ENCODE data around the gene CYP2S1. TPM values are rescaled to one million over a fixed set of nuclear protein-coding genes. Genes with fewer than 3 reads are reported as not detected.
A peak's percentile ranks its signal among the peaks of the same experiment; 100 is the strongest.

CYP2S1 gene
- total and polyA plus RNA-seq, 10 donors: 0.62 to 22.4 (median 4.4) TPM

DNA sequence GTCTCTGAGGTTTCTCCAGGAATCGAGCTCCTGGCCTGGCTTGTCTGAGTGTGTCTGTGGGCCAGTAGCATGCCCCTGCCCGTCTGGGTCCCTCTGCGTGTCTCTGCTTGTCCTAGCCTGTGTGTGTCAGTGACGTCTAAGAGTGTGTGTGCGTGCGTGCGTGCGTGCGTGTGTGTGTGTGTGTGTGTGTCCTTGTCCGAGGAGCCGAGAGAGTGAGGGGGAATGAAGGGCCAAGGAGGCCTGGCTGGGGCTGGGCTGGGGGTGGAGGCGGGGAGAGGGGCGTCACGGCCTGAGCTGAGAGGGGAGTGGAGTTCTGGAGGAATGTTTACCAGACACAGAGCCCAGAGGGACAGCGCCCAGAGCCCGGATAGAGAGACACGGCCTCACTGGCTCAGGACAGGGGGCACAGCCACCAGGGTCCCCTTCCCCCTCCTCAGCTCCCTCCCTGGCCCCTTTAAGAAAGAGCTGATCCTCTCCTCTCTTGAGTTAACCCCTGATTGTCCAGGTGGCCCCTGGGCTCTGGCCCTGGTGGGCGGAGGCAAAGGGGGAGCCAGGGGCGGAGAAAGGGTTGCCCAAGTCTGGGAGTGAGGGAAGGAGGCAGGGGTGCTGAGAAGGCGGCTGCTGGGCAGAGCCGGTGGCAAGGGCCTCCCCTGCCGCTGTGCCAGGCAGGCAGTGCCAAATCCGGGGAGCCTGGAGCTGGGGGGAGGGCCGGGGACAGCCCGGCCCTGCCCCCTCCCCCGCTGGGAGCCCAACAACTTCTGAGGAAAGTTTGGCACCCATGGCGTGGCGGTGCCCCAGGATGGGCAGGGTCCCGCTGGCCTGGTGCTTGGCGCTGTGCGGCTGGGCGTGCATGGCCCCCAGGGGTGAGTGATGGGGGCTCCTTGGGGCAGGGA, 25.8 kb downstream of the CYP2S1 start, which contains the start of gene AXL:
AXL (plus strand) TSS at position 609 of the 893 bp plus-strand sequence; CDS start at position 779, 170 bp downstream.
- no peaks in the 10 kb centered on the region for H3K36me3 ChIP-seq
- peaks cover 0 to 23% (median 2%) of the 10 kb centered on the region in 6 donors for H3K4me1 ChIP-seq
- intact Hi-C loops (cut with DNase I; ENCODE audit: low total_unique reads): no loop called here
- H3K9me3 ChIP-seq: no peaks in the 10 kb centered on the region
- 12 to 23% (median 20%) methylated on average over 19 to 32 of the region's 32 CpGs for WGBS, 5 donors
- DNase-seq: no peak
- H3K4me3 ChIP-seq: peak within 1 kb of the TSS; percentile 22 to 69 (median 36)
- TF ChIP-seq CTCF (IDR thresholded peaks at IDR 0.05 in 8 of 11, conservative IDR thresholded peaks at IDR 0.05 in 3 of 11) (no peak), POLR2AphosphoS5 (IDR thresholded peaks at IDR 0.05) (peak; percentile 39 to 70 (median 68)), POLR2A (IDR thresholded peaks at IDR 0.05) (no peak)
- peak within 1 kb of the TSS in 7 of 8 donors; percentile 65 to 83 (median 80) for H3K27ac ChIP-seq
- peaks cover 0 to 50% (median 18%) of the 10 kb centered on the region in 7 donors for H3K27me3 ChIP-seq (replicated peaks in 1 of 7)

GRCh38 chr19:41219924-41220567, 27.0 kb downstream of the CYP2S1 start:
- peaks cover 0 to 59% (median 18%) of the 10 kb centered on the region in 7 donors for H3K27me3 ChIP-seq (replicated peaks in 1 of 7)
- H3K27ac ChIP-seq: peak overlapping the region in 7 of 8 donors; percentile 15 to 83 (median 80)
- intact Hi-C loops (cut with DNase I; ENCODE audit: low total_unique reads): no loop called here
- no peaks in the 10 kb centered on the region for H3K9me3 ChIP-seq
- WGBS, 5 donors: 47 to 60% (median 51%) methylated on average over 15 to 16 of the region's 16 CpGs
- peaks cover 0 to 27% (median 2%) of the 10 kb centered on the region in 6 donors for H3K4me1 ChIP-seq
- TF ChIP-seq POLR2A (IDR thresholded peaks at IDR 0.05): no peak
- TF ChIP-seq POLR2AphosphoS5 (IDR thresholded peaks at IDR 0.05): peak in 2 of 3 donors; percentile 46 to 60
- no peaks in the 10 kb centered on the region for H3K36me3 ChIP-seq
- no peak for DNase-seq
- H3K4me3 ChIP-seq: peak overlapping the region in 7 of 8 donors; percentile 2 to 69 (median 37)

DNA sequence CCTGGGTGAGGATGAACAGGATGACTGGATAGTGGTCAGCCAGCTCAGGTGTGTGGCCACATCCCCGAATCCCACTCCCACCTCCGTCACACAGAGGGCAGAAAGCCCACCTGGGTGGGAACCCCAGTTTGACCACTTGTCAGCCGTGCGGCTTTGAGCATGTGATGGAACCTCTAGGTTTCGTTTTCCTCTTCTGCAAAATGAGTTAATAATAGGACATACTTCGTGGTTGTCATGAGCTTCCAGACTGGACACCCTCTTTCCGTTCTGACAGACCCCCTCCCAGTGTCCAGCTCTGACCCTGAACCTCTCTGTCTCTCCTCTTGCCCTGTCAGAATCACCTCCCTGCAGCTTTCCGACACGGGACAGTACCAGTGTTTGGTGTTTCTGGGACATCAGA, 27.8 kb downstream of the CYP2S1 start:
- peaks cover 0 to 66% (median 18%) of the 10 kb centered on the region in 7 donors for H3K27me3 ChIP-seq (replicated peaks in 1 of 7)
- peak overlapping the region in 6 of 8 donors; percentile 2 to 69 (median 38) for H3K4me3 ChIP-seq
- H3K4me1 ChIP-seq: peaks cover 0 to 35% (median 4%) of the 10 kb centered on the region in 6 donors
- 48 to 72% (median 65%) methylated on average over 8 to 9 of the region's 9 CpGs for WGBS, 5 donors
- TF ChIP-seq CTCF (IDR thresholded peaks at IDR 0.05 in 8 of 11, conservative IDR thresholded peaks at IDR 0.05 in 3 of 11) (no peak), POLR2A (IDR thresholded peaks at IDR 0.05) (no peak), POLR2AphosphoS5 (IDR thresholded peaks at IDR 0.05) (no peak)
- H3K27ac ChIP-seq: peak overlapping the region in 6 of 8 donors; percentile 77 to 83 (median 80)
- DNase-seq: no peak
- H3K9me3 ChIP-seq: no peaks in the 10 kb centered on the region
- intact Hi-C loops (cut with DNase I; ENCODE audit: low total_unique reads): no loop called here
- no peaks in the 10 kb centered on the region for H3K36me3 ChIP-seq

GRCh38 chr19:41221514-41222205, 28.6 kb downstream of the CYP2S1 start:
- peak overlapping the region in 1 of 8 donors; percentile 80 for H3K27ac ChIP-seq
- peak overlapping the region in 2 of 8 donors; percentile 58 to 69 for H3K4me3 ChIP-seq
- intact Hi-C loops (cut with DNase I; ENCODE audit: low total_unique reads): no loop called here
- H3K9me3 ChIP-seq: no peaks in the 10 kb centered on the region
- no peaks in the 10 kb centered on the region for H3K36me3 ChIP-seq
- peaks cover 0 to 75% (median 26%) of the 10 kb centered on the region in 7 donors for H3K27me3 ChIP-seq (replicated peaks in 1 of 7)
- peaks cover 0 to 43% (median 12%) of the 10 kb centered on the region in 6 donors for H3K4me1 ChIP-seq
- TF ChIP-seq CTCF (IDR thresholded peaks at IDR 0.05 in 8 of 11, conservative IDR thresholded peaks at IDR 0.05 in 3 of 11): no peak
- TF ChIP-seq POLR2AphosphoS5 (IDR thresholded peaks at IDR 0.05): no peak
- TF ChIP-seq POLR2A (IDR thresholded peaks at IDR 0.05): no peak
- WGBS, 5 donors: 87 to 91% (median 89%) methylated on average over 19 to 20 of the region's 20 CpGs
- DNase-seq: no peak
